K562 (cell line): ENCODE measurements around the gene SUMF2. TPM values are rescaled to one million over a fixed set of nuclear protein-coding genes. Genes with fewer than 3 reads are reported as not detected.

Source experiments
- ATAC-seq: fragments of 200-7000 bp; cut with Tn5 transposase; 3 replicates; pipeline ENCODE4 v1.9.1; 2020; ENCODE audit warnings: moderate library complexity
- BruUV-seq: library from RNA; stranded (reverse); fragments of 400-500 nt; replicated peaks from 2 replicates; lab custom pipeline; 2021; lab: Mats Ljungman, UMichigan
- CTCF ChIA-PET: fragments of 300-600 bp; formaldehyde crosslinking; extraction: SDS; loops from one replicate; lab custom pipeline; 2021; ENCODE audit warnings: low intra/inter-chr PET ratio; lab: Yijun Ruan, JAX
- POLR2A ChIA-PET: fragments of 300-600, 350-650 bp; sonication (Branson Sonifier 250); formaldehyde crosslinking; extraction: SDS; loops from one replicate; lab custom pipeline; 2021; ENCODE audit warnings: antibody characterized with exemption, inconsistent platforms; lab: Yijun Ruan, JAX
- DNase-seq, 4 experiments: peaks; one replicate each; pipeline versions ENCODE4 v3.0.0 to v3.0.0-alpha.2; 2011 to 2018; ENCODE audit warnings: low spot score in 3 of 4, mixed read lengths in 3 of 4; ENCODE audit errors: extremely low read depth in 1 of 4
- FAIRE-seq: peaks from 2 replicates; lab custom pipeline; 2011; peaks lifted over from hg19 to GRCh38; lab: Jason Lieb, UNC
- H2AFZ ChIP-seq: 2 replicates; pipeline ENCODE4 v1.6.0; 2011; ENCODE audit warnings: low read depth, low read length, control low read depth, inconsistent platforms
- H3K27ac ChIP-seq: fragments of 200-600 bp; 3 replicates; pipeline ENCODE4 v1.8.0; 2011; ENCODE audit warnings: low read depth, mild to moderate bottlenecking, control low read depth, inconsistent platforms, low read length, moderate library complexity, mixed read lengths; ENCODE audit errors: extremely low read depth
- H3K27me3 ChIP-seq, 2 experiments: fragments of 300-600 bp in 1 of 2; 2 replicates in 1 of 2; 3 replicates in 1 of 2; pipeline versions ENCODE4 v1.6.0 to v1.8.0; 2011; ENCODE audit warnings: inconsistent platforms in 2 of 2, low read length in 2 of 2, mild to moderate bottlenecking in 1 of 2, mixed read lengths in 1 of 2, moderate library complexity in 1 of 2; ENCODE audit not compliant: control insufficient read depth in 2 of 2, insufficient read depth in 2 of 2
- H3K36me3 ChIP-seq: fragments of 300-600 bp; 3 replicates; pipeline ENCODE4 v1.8.0; 2011; ENCODE audit warnings: mild to moderate bottlenecking, low read length, inconsistent platforms; ENCODE audit not compliant: control insufficient read depth, insufficient read depth
- H3K4me1 ChIP-seq, 2 experiments: fragments of 200-600 bp in 1 of 2; replicated peaks in 1 of 2; 2 replicates in 1 of 2; 3 replicates in 1 of 2; pipeline versions ENCODE4 v1.5.1 to v1.8.0; 2011; ENCODE audit warnings: inconsistent platforms in 2 of 2, low read length in 2 of 2, mild to moderate bottlenecking in 1 of 2, mixed read lengths in 1 of 2, moderate library complexity in 1 of 2; ENCODE audit not compliant: control insufficient read depth in 2 of 2, insufficient read depth in 2 of 2
- H3K4me2 ChIP-seq: 2 replicates; pipeline ENCODE4 v1.6.1; 2011; ENCODE audit warnings: low read length, control low read depth, inconsistent platforms, mixed read lengths; ENCODE audit not compliant: insufficient read depth
- H3K4me3 ChIP-seq: fragments of 200-600 bp; sonication (generic), shearing (Covaris generic); 2 replicates; pipeline ENCODE4 v1.5.1; 2016; ENCODE audit warnings: control low read depth, inconsistent platforms
- H3K79me2 ChIP-seq: fragments of 200-600 bp; 3 replicates; pipeline ENCODE4 v1.8.0; 2011; ENCODE audit warnings: low read length, inconsistent platforms; ENCODE audit not compliant: control insufficient read depth, insufficient read depth
- H3K9ac ChIP-seq, 2 experiments: 2 replicates each; pipeline versions ENCODE4 v1.6.0 to v1.6.1; 2011; ENCODE audit warnings: low read depth in 2 of 2, low read length in 2 of 2, control low read depth in 1 of 2, inconsistent platforms in 1 of 2, mild to moderate bottlenecking in 1 of 2, mixed read lengths in 1 of 2; ENCODE audit not compliant: insufficient read depth in 1 of 2
- H3K9me1 ChIP-seq: one replicate; pipeline ENCODE4 v1.6.0; 2011; ENCODE audit warnings: inconsistent platforms, mild to moderate bottlenecking, low read length, moderate library complexity; ENCODE audit not compliant: control insufficient read depth, insufficient read depth
- H3K9me3 ChIP-seq: replicated peaks from 2 replicates; pipeline ENCODE4 v1.5.1; 2011; ENCODE audit warnings: low read depth, low read length, inconsistent platforms; ENCODE audit not compliant: control insufficient read depth, insufficient read depth
- H4K20me1 ChIP-seq: replicated peaks from 2 replicates; pipeline ENCODE4 v1.6.1; 2011; ENCODE audit warnings: low read length, inconsistent platforms, mixed read lengths; ENCODE audit not compliant: control insufficient read depth, insufficient read depth
- ASH1L ChIP-seq: fragments of 450-650 bp; IDR thresholded peaks from 2 replicates; pipeline ENCODE4 v1.6.1; 2018; ENCODE audit warnings: borderline replicate concordance, mild to moderate bottlenecking, low read depth; ENCODE audit not compliant: partially characterized antibody
- CBFB ChIP-seq: sonication (generic); formaldehyde crosslinking; IDR thresholded peaks from 2 replicates; pipeline ENCODE4 v1.4.0; 2020; ENCODE audit warnings: mild to moderate bottlenecking, missing genetic modification reagents
- COPS2 ChIP-seq: fragments of 450-650 bp; conservative IDR thresholded peaks from 2 replicates; pipeline ENCODE4 v1.6.1; 2016; ENCODE audit warnings: mild to moderate bottlenecking, moderate library complexity
- CREM ChIP-seq: IDR thresholded peaks from 2 replicates; pipeline ENCODE4 v1.6.1; 2014; ENCODE audit warnings: antibody characterized with exemption, low read depth
- FOXA3 ChIP-seq, 2 experiments: fragments of 450-650 bp in 1 of 2; sonication (generic) in 1 of 2; formaldehyde crosslinking; IDR thresholded peaks in 1 of 2; conservative IDR thresholded peaks in 1 of 2; 2 replicates each; pipeline versions ENCODE4 v1.4.0 to v1.8.0; 2020 to 2022; ENCODE audit warnings: mild to moderate bottlenecking in 2 of 2, missing genetic modification reagents in 1 of 2
- HMG20B ChIP-seq: fragments of 250-450 bp; sonication (Bioruptor Pico); IDR thresholded peaks from 2 replicates; pipeline ENCODE4 v1.5.0; 2021; ENCODE audit warnings: mild to moderate bottlenecking
- HMGN3 ChIP-seq: IDR thresholded peaks from 2 replicates; pipeline ENCODE4 v1.6.1; 2011; ENCODE audit warnings: borderline replicate concordance, low read depth, mild to moderate bottlenecking, mixed read lengths, low read length; ENCODE audit not compliant: insufficient read length; ENCODE audit errors: extremely low read depth
- HNRNPUL1 ChIP-seq: fragments of 200-400 bp; formaldehyde crosslinking; IDR thresholded peaks from 2 replicates; pipeline ENCODE4 v1.6.1; 2017; ENCODE audit warnings: low read length
- HOXB6 ChIP-seq: fragments of 250-450 bp; sonication (Bioruptor Pico); IDR thresholded peaks from 2 replicates; pipeline ENCODE4 v1.5.1; 2022; ENCODE audit warnings: mild to moderate bottlenecking, borderline replicate concordance
- MAFG ChIP-seq: fragments of 450-650 bp; conservative IDR thresholded peaks from 2 replicates; pipeline ENCODE4 v1.6.1; 2016; ENCODE audit warnings: missing genetic modification characterization, missing compliant biosample characterization
- NELFE ChIP-seq: IDR thresholded peaks from 2 replicates; pipeline ENCODE4 v1.6.1; 2011; ENCODE audit warnings: mild to moderate bottlenecking; ENCODE audit not compliant: insufficient read depth, insufficient read length
- RAD21 ChIP-seq, 2 experiments: fragments of 250-450 bp in 1 of 2; fragments of 450-650 bp in 1 of 2; sonication (Bioruptor Pico) in 1 of 2; formaldehyde crosslinking in 1 of 2; IDR thresholded peaks in 1 of 2; conservative IDR thresholded peaks in 1 of 2; 2 replicates each; pipeline versions ENCODE4 v1.4.0 to v1.8.0; 2020 to 2022; ENCODE audit warnings: mild to moderate bottlenecking in 2 of 2, moderate library complexity in 1 of 2
- RB1 ChIP-seq: fragments of 450-650 bp; IDR thresholded peaks from 2 replicates; pipeline ENCODE4 v1.6.1; 2017; ENCODE audit warnings: low read depth, mild to moderate bottlenecking
- RBM22 ChIP-seq: fragments of 200-400 bp; formaldehyde crosslinking; IDR thresholded peaks from 2 replicates; pipeline ENCODE4 v1.6.1; 2018; ENCODE audit warnings: low read length, low read depth; ENCODE audit not compliant: poor library complexity, severe bottlenecking
- SLC30A9 ChIP-seq: fragments of 250-450 bp; sonication (Bioruptor Pico); IDR thresholded peaks from 2 replicates; pipeline ENCODE4 v1.8.0; 2022; ENCODE audit warnings: mild to moderate bottlenecking, moderate library complexity
- SMARCA5 ChIP-seq: fragments of 450-650 bp; IDR thresholded peaks from 2 replicates; pipeline ENCODE4 v1.6.1; 2016
- SMARCB1 ChIP-seq: IDR thresholded peaks from 2 replicates; pipeline ENCODE4 v1.6.1; 2011; ENCODE audit warnings: improper control_type of control experiment, low read depth; ENCODE audit not compliant: insufficient read length
- ZFX ChIP-seq: sonication (generic); formaldehyde crosslinking; IDR thresholded peaks from 2 replicates; pipeline ENCODE4 v1.8.0; 2022; ENCODE audit warnings: mild to moderate bottlenecking, missing genetic modification reagents, moderate library complexity
- ZNF224 ChIP-seq: sonication (generic); formaldehyde crosslinking; IDR thresholded peaks from 2 replicates; pipeline ENCODE4 v1.8.0; 2022; ENCODE audit warnings: mild to moderate bottlenecking, missing genetic modification reagents
- ZNF274 ChIP-seq: IDR thresholded peaks from 2 replicates; pipeline ENCODE4 v1.6.1; 2011; ENCODE audit warnings: low read depth, mild to moderate bottlenecking, low read length, moderate library complexity, borderline replicate concordance
- ZNF324 ChIP-seq: fragments of 250-450 bp; sonication (Bioruptor Pico); IDR thresholded peaks from 2 replicates; pipeline ENCODE4 v1.4.0; 2020; ENCODE audit warnings: mild to moderate bottlenecking
- ZNF445 ChIP-seq: fragments of 250-450 bp; sonication (Bioruptor Pico); IDR thresholded peaks from 2 replicates; pipeline ENCODE4 v1.4.0; 2020; ENCODE audit warnings: low read depth, mild to moderate bottlenecking, moderate library complexity
- ZNF699 ChIP-seq: fragments of 250-450 bp; sonication (Bioruptor Pico); IDR thresholded peaks from 2 replicates; pipeline ENCODE4 v1.8.0; 2021; ENCODE audit warnings: mild to moderate bottlenecking, moderate library complexity; ENCODE audit not compliant: insufficient replicate concordance
- WGBS: fragments of 100-300 bp; shearing (Covaris generic); methylation state at CpG from one replicate; pipeline ENCODE4 v1.1.6; 2016; ENCODE audit warnings: low coverage, mixed read lengths; ENCODE audit not compliant: insufficient coverage; ENCODE audit errors: missing lambda C conversion rate; 5-methylcytosine and 5-hydroxymethylcytosine counted together
- in situ Hi-C: fragments of 300-500 bp; cut with MboI; formaldehyde crosslinking; loops from 4 replicates; pipeline ENCODE4 v1.15.0; 2018; ENCODE audit warnings: inconsistent platforms, mixed read lengths
- intact Hi-C: fragments of 100-400 bp; cut with micrococcal nuclease; formaldehyde crosslinking; loops from 2 replicates; pipeline ENCODE4 v1.14.2; 2022
- polyA plus RNA-seq, 8 experiments: library from polyadenylated mRNA; depleted of rRNA in 4 of 8; stranded (reverse) in 5 of 8; unstranded in 3 of 8; fragments of >200 nt; fragmentation: Nextera tagmentation in 2 of 8; fragmentation: Illumina TruSeq in 1 of 8; extraction: Ambion mirVana in 2 of 8; extraction: Trizol in 1 of 8; gene quantifications; 2 replicates each; pipeline versions ENCODE4 v1.2.1 to v1.2.3, GENCODE V29; 2011 to 2014; ENCODE audit warnings: inconsistent platforms in 1 of 8, missing spikeins in 1 of 8
- total RNA-seq, 7 experiments: library from RNA; depleted of rRNA in 6 of 7; stranded (reverse); fragments of >200 nt in 6 of 7; fragmentation: Illumina TruSeq in 2 of 7; extraction: Trizol in 2 of 7; gene quantifications; 2 replicates each; pipeline versions ENCODE4 v1.2.1 to v1.2.3, GENCODE V29; 2011 to 2021; ENCODE audit warnings: low replicate concordance in 1 of 7

The SUMF2 gene
- total and polyA plus RNA-seq, 9 of the 15 experiments (the other 6 are each of a cell fraction or from before 2014, with no cell fraction given): 39.0 to 113 (median 67.7) TPM

DNA sequence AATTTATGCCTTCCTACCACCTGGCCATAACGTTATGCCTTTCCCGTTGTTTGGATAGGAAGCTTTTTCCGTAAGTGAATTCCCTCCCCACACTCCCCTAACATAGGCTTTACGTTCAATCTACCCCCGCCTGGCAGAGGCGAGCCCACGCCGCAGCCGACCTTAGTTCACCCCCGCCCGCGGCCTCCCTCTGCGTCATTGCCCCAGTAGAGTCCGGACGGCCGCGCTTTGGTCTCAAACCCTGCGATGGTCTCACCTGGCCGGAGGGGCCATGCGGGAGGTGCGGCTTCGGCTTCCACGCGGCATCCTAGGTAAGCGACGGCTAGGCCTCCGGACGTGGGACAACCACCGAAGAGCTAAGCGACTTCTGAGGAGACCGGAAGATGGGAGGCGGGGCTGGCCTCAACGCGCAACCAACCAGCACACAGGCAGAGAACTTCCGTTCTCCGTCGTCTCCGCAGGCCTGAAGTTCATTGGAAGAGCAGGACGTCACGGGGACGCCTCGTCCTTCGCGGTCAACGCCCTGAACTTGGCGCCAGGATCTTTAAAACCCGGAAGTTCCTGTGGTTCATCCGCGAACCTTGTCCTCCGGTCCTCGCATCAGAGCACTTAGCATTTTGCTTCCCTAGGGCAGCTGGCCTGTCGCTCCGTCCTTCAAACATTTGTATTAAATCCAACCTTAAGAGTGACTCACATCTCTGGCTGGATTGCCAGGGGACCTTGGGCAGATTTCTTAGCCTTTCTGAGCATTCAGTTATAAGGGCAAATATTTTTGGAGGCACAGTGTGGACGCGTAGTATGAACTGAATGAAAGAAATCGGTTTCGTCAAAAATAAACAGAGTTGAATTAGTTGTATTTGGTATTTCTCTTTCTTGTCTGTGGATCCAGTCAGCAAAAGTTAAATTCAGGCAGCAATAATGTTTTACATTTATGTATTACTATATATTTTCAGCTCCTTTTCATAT is 42.3 kb downstream of the SUMF2 start, which contains the start of gene CHCHD2 (continued):
- TF ChIP-seq ZNF224 (CRISPR knock-in tag) (no peak), SMARCB1 (no peak), RAD21 (CRISPR knock-in tag; conservative IDR thresholded peaks at IDR 0.05 in 1 of 2, IDR thresholded peaks at IDR 0.05 in 1 of 2) (no peak), ZNF274 (no peak), ZNF699 (CRISPR knock-in tag) (no peak), ASH1L (peak; percentile 88)

DNA sequence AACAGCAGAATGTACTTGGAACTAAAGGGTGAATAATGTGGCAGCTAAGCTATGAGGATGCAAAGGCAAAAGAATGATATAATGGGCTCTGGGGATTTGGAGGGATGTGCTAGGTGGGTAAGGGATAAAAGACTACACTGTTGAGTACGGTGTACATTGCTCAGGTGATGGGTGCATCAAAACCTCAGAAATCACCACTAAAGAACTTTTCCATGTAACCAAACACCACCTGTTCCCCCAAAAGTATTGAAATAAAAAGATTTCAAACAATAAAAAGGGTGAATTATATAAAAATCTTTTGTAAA is 43.8 kb downstream of the SUMF2 start:
- ChIA-PET POLR2A (interaction anchor here (1.3 to 1.7 kb wide), 3 partner anchors 9 to 23 kb away, joined by 4 to 9 read pairs (median 6); partner anchors contain the start of gene PHKG1), CTCF (no interaction called here)
- ATAC-seq: no peak
- H2AFZ ChIP-seq: peak overlapping the region; percentile 92
- in situ Hi-C loops: no loop called here
- H3K9me3 ChIP-seq: peaks cover 12% of the 10 kb centered on the region
- H3K4me3 ChIP-seq: no peak overlapping the region
- no TSS peak for BruUV-seq
- peaks cover 28% of the 10 kb centered on the region for H3K36me3 ChIP-seq
- peak overlapping the region in 1 of 2 experiments; percentile 99; a peak in 2 of 4 replicates for H3K9ac ChIP-seq
- H3K9me1 ChIP-seq: no peaks in the 10 kb centered on the region
- peak overlapping the region; percentile 99 for H3K27ac ChIP-seq
- intact Hi-C loops: no loop called here
- no peak for FAIRE-seq
- peaks cover 35% of the 10 kb centered on the region for H3K79me2 ChIP-seq
- H3K27me3 ChIP-seq: no peaks in the 10 kb centered on the region
- H3K4me1 ChIP-seq: peaks cover 8 to 9% of the 10 kb centered on the region in 2 experiments; a peak in 4 of 5 replicates
- no peak for DNase-seq
- WGBS: 92% methylated on average over 1 of the region's 1 CpG
- H3K4me2 ChIP-seq: peak overlapping the region; percentile 79
- peaks cover 16% of the 10 kb centered on the region; the same call in 1 of the 2 replicates for H4K20me1 ChIP-seq
- TF ChIP-seq MAFG (tag): no peak
- no peak for TF ChIP-seq HMG20B (CRISPR knock-in tag)
- no peak for TF ChIP-seq COPS2
- no peak for TF ChIP-seq CBFB
- no peak for TF ChIP-seq SLC30A9 (CRISPR knock-in tag)
- no peak for TF ChIP-seq HMGN3
- no peak for TF ChIP-seq HOXB6 (CRISPR knock-in tag)
- no peak for TF ChIP-seq RBM22
- no peak for TF ChIP-seq CREM
- no peak for TF ChIP-seq RB1
- TF ChIP-seq SMARCA5: no peak
- no peak for TF ChIP-seq NELFE
- no peak for TF ChIP-seq ZFX (CRISPR knock-in tag)
- no peak for TF ChIP-seq ZNF324
- no peak for TF ChIP-seq FOXA3 (CRISPR knock-in tag; conservative IDR thresholded peaks at IDR 0.05 in 1 of 2, IDR thresholded peaks at IDR 0.05 in 1 of 2)
- no peak for TF ChIP-seq HNRNPUL1
- no peak for TF ChIP-seq ZNF445 (CRISPR knock-in tag)
